ENCODE results near the gene HNRNPLL. TPM values are rescaled to one million over a fixed set of nuclear protein-coding genes. Genes with fewer than 3 reads are reported as not detected.
A peak's percentile ranks its signal among the peaks of the same experiment; 100 is the strongest.

HNRNPLL gene
- total and polyA plus RNA-seq, 2 of the 13 experiments (the other 11 are each of a cell fraction or from before 2014, with no cell fraction given), result 49.4 to 103 TPM

DNA sequence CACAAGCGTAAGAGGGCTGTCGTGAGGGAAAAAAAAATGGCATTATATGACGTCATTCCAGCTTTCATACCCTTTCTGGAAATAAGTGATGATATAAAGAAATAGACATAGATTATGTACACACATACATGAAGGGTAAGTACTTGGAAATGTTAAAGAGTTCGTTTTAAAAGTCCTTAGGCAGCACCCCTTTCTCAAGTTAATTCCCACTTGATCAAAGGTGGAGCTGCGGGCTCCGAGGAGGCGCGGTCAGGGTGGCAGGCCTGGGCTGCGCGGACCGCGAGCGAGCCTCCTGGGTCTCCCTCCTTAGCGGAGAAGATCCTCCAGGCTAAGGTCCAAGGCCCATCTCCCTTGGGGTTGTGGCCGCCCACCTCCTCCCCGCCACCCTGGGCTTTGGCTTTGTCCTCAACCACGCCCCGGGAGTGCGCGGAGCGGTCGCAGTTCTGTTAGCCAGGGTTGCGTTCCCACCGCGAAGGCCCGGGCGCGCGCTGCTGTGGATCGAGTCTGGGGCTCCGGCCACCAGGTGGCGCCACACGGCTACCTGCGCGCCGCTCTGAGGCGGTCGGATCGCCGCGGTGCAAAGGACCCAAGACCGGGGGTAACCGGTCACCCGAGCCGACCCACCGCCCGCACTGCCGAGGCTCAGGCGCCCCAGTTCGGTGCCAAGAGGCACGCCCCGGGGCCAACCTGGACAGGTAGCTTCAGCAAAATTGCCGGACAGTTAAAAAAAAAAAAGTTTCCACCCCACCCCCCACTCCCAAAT lies 66.8 kb downstream of the HNRNPLL start (continued):
- peak; percentile 54; the same call in 1 of the 2 replicates for TF ChIP-seq ARNT2 (CRISPR knock-in tag; IDR thresholded peaks at IDR 0.05; ENCODE audit: low read depth)
- TF ChIP-seq, protein P1, sequence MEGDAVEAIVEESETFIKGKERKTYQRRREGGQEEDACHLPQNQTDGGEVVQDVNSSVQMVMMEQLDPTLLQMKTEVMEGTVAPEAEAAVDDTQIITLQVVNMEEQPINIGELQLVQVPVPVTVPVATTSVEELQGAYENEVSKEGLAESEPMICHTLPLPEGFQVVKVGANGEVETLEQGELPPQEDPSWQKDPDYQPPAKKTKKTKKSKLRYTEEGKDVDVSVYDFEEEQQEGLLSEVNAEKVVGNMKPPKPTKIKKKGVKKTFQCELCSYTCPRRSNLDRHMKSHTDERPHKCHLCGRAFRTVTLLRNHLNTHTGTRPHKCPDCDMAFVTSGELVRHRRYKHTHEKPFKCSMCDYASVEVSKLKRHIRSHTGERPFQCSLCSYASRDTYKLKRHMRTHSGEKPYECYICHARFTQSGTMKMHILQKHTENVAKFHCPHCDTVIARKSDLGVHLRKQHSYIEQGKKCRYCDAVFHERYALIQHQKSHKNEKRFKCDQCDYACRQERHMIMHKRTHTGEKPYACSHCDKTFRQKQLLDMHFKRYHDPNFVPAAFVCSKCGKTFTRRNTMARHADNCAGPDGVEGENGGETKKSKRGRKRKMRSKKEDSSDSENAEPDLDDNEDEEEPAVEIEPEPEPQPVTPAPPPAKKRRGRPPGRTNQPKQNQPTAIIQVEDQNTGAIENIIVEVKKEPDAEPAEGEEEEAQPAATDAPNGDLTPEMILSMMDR (CRISPR knock-in tag; IDR thresholded peaks at IDR 0.05), result peak; percentile 100
- TF ChIP-seq CEBPB (IDR thresholded peaks at IDR 0.05; ENCODE audit: borderline replicate concordance, low read depth, low read length), result no peak
- no peak for TF ChIP-seq NBN (conservative IDR thresholded peaks at IDR 0.05)
- peak; percentile 71 for TF ChIP-seq GATAD2A (CRISPR knock-in tag; IDR thresholded peaks at IDR 0.05)
- no peak for TF ChIP-seq ELF4 (CRISPR knock-in tag; IDR thresholded peaks at IDR 0.05; ENCODE audit: borderline replicate concordance)
- 0 out of 2 replicates have a peak, but pooled peaks have one; percentile 41 for TF ChIP-seq ZNF567 (CRISPR knock-in tag; IDR thresholded peaks at IDR 0.05; ENCODE audit: borderline replicate concordance)
- peak; percentile 85; the same call in 1 of the 2 replicates for TF ChIP-seq ZNF138 (CRISPR knock-in tag; IDR thresholded peaks at IDR 0.05; ENCODE audit: low read depth)
- TF ChIP-seq USF2 (IDR thresholded peaks at IDR 0.05; ENCODE audit: low read depth, low read length), result no peak
- TF ChIP-seq USF2 (CRISPR knock-in tag; IDR thresholded peaks at IDR 0.05; ENCODE audit: borderline replicate concordance), result peak; percentile 41; the same call in 1 of the 2 replicates
- TF ChIP-seq ARNTL (CRISPR knock-in tag; IDR thresholded peaks at IDR 0.05), result 0 out of 2 replicates have a peak, but pooled peaks have one; percentile 34
- no peak for TF ChIP-seq POLR2AphosphoS5 (IDR thresholded peaks at IDR 0.05; ENCODE audit: low read depth, low read length)
- TF ChIP-seq ZNF30 (CRISPR knock-in tag; IDR thresholded peaks at IDR 0.05), result no peak
- no peak for TF ChIP-seq AHR (CRISPR knock-in tag; IDR thresholded peaks at IDR 0.05)
- TF ChIP-seq, protein P2, sequence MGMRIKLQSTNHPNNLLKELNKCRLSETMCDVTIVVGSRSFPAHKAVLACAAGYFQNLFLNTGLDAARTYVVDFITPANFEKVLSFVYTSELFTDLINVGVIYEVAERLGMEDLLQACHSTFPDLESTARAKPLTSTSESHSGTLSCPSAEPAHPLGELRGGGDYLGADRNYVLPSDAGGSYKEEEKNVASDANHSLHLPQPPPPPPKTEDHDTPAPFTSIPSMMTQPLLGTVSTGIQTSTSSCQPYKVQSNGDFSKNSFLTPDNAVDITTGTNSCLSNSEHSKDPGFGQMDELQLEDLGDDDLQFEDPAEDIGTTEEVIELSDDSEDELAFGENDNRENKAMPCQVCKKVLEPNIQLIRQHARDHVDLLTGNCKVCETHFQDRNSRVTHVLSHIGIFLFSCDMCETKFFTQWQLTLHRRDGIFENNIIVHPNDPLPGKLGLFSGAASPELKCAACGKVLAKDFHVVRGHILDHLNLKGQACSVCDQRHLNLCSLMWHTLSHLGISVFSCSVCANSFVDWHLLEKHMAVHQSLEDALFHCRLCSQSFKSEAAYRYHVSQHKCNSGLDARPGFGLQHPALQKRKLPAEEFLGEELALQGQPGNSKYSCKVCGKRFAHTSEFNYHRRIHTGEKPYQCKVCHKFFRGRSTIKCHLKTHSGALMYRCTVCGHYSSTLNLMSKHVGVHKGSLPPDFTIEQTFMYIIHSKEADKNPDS (CRISPR knock-in tag; IDR thresholded peaks at IDR 0.05), result no peak; the same call in 1 of the 2 replicates
- TF ChIP-seq ZNF501 (CRISPR knock-in tag; IDR thresholded peaks at IDR 0.05), result peak; percentile 83
- peak; percentile 74; the same call in 1 of the 2 replicates for TF ChIP-seq MEIS2 (CRISPR knock-in tag; IDR thresholded peaks at IDR 0.05)
- TF ChIP-seq GZF1 (CRISPR knock-in tag; IDR thresholded peaks at IDR 0.05), result peak; percentile 67; the same call in 1 of the 2 replicates
- no peak for TF ChIP-seq PREB (CRISPR knock-in tag; IDR thresholded peaks at IDR 0.05)
- TF ChIP-seq, protein P3, sequence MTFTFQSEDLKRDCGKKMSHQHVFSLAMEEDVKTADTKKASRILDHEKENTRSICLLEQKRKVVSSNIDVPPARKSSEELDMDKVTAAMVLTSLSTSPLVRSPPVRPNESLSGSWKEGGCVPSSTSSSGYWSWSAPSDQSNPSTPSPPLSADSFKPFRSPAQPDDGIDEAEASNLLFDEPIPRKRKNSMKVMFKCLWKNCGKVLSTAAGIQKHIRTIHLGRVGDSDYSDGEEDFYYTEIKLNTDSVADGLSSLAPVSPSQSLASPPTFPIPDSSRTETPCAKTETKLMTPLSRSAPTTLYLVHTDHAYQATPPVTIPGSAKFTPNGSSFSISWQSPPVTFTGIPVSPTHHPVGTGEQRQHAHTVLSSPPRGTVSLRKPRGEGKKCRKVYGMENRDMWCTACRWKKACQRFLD (CRISPR knock-in tag; IDR thresholded peaks at IDR 0.05; ENCODE audit: borderline replicate concordance), result no peak
- TF ChIP-seq HDAC1 (CRISPR knock-in tag; IDR thresholded peaks at IDR 0.05), result peak; percentile 80
